NCI-H2196 treated with DMSO at 0.1 percent for 48 hours (cell line): ENCODE measurements around the gene FAM118B.

Experiments
- DNase-seq: peaks from one replicate; lab custom pipeline; 2025; ENCODE audit not compliant: unreplicated experiment; lab: John Stamatoyannopoulos, UW

Gene FAM118B

GRCh38 chr11:126211236-126212088 is at the start of gene FAM118B, which contains the start of gene RPUSD4:
Gene FAM118B, plus strand, starts transcription at chr11:126211782. Its CDS starts 23,220 bp downstream, at chr11:126235002.
Gene RPUSD4, minus strand, starts transcription at chr11:126211650. Its CDS starts 12 bp downstream, at chr11:126211638.
- DNase-seq = peak; percentile 96

GRCh38 chr11:126162306-126163030 is 49.1 kb upstream of the FAM118B start:
- no peak for DNase-seq

- no peak for DNase-seq
Measured at GRCh38 chr11:126163074-126163700, 48.4 kb upstream of the FAM118B start.

DNA sequence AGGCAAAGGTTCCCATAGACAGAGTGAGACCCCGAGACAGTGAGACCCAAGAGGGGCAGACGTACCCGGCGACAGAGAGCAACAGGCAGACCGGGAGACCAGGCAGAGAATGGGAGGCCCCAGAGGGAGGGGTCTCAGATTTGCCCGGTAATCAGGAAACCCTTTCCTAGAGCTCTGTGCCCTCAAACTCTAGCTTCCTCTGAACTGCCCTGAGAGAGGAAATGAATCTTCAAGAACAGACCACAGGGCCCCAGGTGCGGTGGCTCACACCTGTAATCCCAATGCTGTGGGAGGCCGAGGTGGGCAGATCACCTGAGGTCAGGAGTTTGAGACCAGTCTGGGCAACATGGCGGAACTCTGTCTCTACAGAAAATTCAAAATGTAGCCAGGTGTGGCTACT is 47.8 kb upstream of the FAM118B start:
- DNase-seq = no peak

GRCh38 chr11:126164781-126165180 is 46.8 kb upstream of the FAM118B start:
- DNase-seq = no peak

DNA sequence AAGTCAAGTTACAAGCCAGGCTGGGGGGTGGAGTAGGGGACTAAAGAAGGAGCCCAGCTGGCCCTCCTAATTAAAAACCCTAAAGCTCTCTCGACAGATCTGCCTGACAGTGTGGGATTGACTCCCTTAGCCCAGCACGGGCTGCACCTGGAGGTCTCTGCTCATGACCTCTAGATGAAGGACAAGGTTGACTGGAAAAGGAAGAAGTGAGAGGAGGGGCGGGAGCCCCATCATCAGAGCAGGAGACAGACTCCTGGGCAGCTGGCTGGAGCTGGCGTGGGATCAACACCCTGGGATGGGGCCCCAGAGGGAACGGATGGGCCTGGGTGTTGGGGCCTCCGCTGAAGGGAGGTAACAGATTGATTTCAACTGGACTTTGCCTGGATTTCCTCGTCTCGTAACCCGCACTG is 46.3 kb upstream of the FAM118B start:
- no peak for DNase-seq

GRCh38 chr11:126165757-126166156 is 45.8 kb upstream of the FAM118B start:
- no peak for DNase-seq

GRCh38 chr11:126166413-126166812 is 45.2 kb upstream of the FAM118B start:
- DNase-seq = no peak

GRCh38 chr11:126167488-126167887 is 44.1 kb upstream of the FAM118B start:
- no peak for DNase-seq

DNA sequence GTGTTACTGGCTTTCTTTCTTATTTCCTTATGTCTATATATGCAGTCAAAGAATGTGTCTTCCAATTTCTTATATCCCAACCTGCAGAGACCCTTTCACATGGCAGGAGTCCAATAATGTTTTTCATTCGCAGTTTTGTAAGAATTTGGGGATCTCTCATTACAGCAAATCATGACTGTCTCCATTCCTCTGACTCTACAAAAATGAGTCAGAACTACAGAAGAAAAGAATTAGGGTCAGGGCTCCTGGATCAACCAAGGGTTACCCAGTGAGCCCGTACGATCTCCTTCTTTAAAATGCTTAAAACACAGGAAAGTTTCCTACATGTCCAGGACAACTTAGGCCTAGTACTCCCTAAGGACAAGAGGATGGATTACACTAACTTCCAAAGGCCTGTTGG is 42.3 kb upstream of the FAM118B start:
- no peak for DNase-seq

GRCh38 chr11:126172596-126173038 is 39.0 kb upstream of the FAM118B start:
- no peak for DNase-seq

- DNase-seq = no peak
Measured at GRCh38 chr11:126173257-126173656, 38.3 kb upstream of the FAM118B start.

GRCh38 chr11:126174816-126175215 is 36.8 kb upstream of the FAM118B start:
- DNase-seq = no peak

DNA sequence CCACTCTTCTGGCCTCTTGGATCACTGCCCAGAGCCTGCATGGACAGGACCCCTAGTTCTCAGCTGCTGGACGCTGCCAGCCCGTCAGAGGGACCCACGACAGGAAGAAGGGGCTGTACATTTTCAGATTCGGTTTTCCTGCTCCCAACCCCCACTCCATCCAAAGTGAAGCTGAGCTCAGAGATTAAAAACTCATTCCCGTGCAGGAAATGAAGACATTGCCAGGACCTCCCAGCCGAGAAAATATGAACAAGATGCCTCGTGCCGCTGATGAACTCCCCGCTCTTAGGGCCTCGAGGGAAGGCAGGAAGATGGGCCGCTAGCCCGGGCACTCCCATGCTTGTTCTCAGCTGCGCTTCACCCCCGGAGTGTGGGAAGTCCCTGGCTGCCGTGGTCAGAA is 36.2 kb upstream of the FAM118B start:
- DNase-seq = no peak

DNA sequence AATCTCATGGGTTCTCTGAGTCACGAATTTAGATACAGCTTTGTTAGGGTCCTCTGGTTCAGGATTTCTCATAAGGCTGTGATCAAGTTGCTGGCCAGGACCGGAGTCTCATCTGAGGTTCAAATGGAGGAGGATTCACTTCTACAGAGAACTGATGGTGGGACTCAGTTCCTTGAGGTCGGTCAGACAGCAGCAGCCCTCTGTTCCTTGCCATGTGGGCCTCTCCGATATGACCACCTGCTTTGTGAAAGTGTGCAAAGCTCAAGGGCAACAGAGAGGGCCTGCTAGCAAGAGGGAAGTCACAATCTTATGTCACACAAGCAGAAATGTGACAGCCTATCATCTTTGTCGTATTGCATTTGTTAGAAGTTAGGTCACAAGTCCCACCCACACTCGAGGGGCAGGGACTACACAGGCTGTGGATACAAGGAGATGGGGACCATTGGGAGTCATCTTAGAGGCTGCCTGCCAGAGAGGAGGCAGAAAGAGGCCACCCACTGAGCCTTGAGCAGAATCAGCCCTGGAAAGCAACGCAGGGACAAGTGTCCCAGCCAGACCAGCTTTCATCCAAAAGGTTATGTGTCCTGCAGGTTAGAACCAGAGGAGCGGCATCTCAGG is 34.6 kb upstream of the FAM118B start:
- no peak for DNase-seq

DNA sequence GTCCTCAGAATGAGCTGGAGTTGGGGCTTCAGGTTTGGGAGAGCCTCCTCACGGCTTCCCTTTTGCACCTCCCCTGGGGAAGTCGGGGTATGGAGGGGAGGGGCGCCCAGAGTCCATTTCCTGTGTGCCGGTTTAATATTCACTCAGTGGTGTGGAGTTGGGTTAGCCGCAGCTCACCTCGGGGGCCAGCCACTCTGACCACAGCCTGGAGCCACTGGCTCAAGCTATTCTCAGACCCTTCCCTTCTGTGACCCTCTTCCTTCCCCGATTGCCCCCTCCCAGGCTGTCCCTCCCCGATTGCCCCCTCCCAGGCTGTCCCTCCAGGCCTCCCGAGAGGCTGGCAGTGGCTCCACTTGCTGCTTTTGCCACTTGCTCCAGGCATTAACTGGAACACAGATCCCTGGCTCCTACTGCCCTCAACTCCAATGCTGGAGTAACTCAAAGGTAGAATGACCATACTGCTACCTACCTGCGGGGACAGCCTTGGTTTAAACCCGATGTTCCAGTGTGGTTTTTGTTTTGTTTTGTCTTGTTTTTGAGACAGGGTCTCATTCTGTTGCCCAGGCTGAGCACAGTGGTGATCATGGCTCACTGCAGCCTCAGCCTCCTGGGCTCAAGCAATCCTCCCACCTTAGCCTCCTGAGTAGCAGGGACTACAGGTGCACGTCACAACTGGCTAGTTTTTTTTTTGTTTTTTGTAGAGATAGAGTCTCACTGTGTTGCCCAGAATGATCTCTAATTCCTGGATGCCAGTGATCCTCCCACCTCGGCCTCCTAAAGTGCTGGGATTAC is 29.4 kb upstream of the FAM118B start:
- DNase-seq = no peak

GRCh38 chr11:126182787-126183445 is 28.7 kb upstream of the FAM118B start:
- DNase-seq = no peak

- DNase-seq = no peak
Measured at GRCh38 chr11:126185259-126186024, 26.1 kb upstream of the FAM118B start.
